Measurements from ENCODE around the gene XCR1.
A peak's percentile ranks its signal among the peaks of the same experiment; 100 is the strongest.
"Not testable (repeated sequence)": the region's sequence is repeated elsewhere in the genome, so short reads cannot be mapped to it uniquely, and the experiment has no call there.

XCR1 gene

GRCh38 chr3:46038916-46039315, 11.6 kb upstream of the XCR1 start:
- DNase-seq (ENCODE audit: low read depth) = peak; percentile 67

- DNase-seq (ENCODE audit: low read depth) = not testable (repeated sequence)
These were observed 10.8 kb upstream of the XCR1 start for GRCh38 chr3:46038071-46038470.

- DNase-seq (ENCODE audit: low read depth) = no peak
These were observed 8.9 kb upstream of the XCR1 start for GRCh38 chr3:46036191-46036590.

GRCh38 chr3:46031747-46032146, 4.5 kb upstream of the XCR1 start:
- DNase-seq (ENCODE audit: low read depth) = no peak

GRCh38 chr3:46031269-46031668, 4.0 kb upstream of the XCR1 start:
- DNase-seq (ENCODE audit: low read depth) = no peak

- DNase-seq (ENCODE audit: low read depth) = no peak
These were observed 3.3 kb upstream of the XCR1 start for GRCh38 chr3:46030626-46031025.

- no peak for DNase-seq (ENCODE audit: low read depth)
These were observed 2.8 kb upstream of the XCR1 start for GRCh38 chr3:46029953-46030543.

- peak; percentile 13 for DNase-seq (ENCODE audit: low read depth)
These were observed 584 bp upstream of the XCR1 start for GRCh38 chr3:46027736-46028397.

- DNase-seq (ENCODE audit: low read depth) = no peak
These were observed 2.1 kb downstream of the XCR1 start for GRCh38 chr3:46025139-46025538.

GRCh38 chr3:46024131-46024530, 3.2 kb downstream of the XCR1 start:
- DNase-seq (ENCODE audit: low read depth) = peak; percentile 62

GRCh38 chr3:46022909-46023785, 4.1 kb downstream of the XCR1 start:
- no peak for DNase-seq (ENCODE audit: low read depth)

GRCh38 chr3:46021516-46021915, 5.8 kb downstream of the XCR1 start:
- no peak for DNase-seq (ENCODE audit: low read depth)

- DNase-seq (ENCODE audit: low read depth) = no peak
These were observed 6.3 kb downstream of the XCR1 start for GRCh38 chr3:46020766-46021510.

GRCh38 chr3:46019707-46020106, 7.6 kb downstream of the XCR1 start:
- peak; percentile 22 for DNase-seq (ENCODE audit: low read depth)

- DNase-seq (ENCODE audit: low read depth) = peak; percentile 74
These were observed 9.6 kb downstream of the XCR1 start for GRCh38 chr3:46017720-46018119.

- DNase-seq (ENCODE audit: low read depth) = no peak
These were observed 13.8 kb downstream of the XCR1 start for GRCh38 chr3:46013316-46014094.

- no peak for DNase-seq (ENCODE audit: low read depth)
These were observed 15.0 kb downstream of the XCR1 start for GRCh38 chr3:46012246-46012645.

GRCh38 chr3:46010519-46011113, 16.7 kb downstream of the XCR1 start:
- DNase-seq (ENCODE audit: low read depth) = no peak

GRCh38 chr3:46008058-46008457, 19.2 kb downstream of the XCR1 start:
- no peak for DNase-seq (ENCODE audit: low read depth)

GRCh38 chr3:46007280-46007679, 20.0 kb downstream of the XCR1 start:
- no peak for DNase-seq (ENCODE audit: low read depth)

Data from amniotic epithelial cell (primary cell).